Activated CD4-positive, alpha-beta T cell treated with anti-CD3 and anti-CD28 coated beads, Interleukin-2, amount 10 ng/mL, durations not matched to agents 7 days and 5 days (primary cell): Measurements from ENCODE around the gene ST13. TPM values are rescaled to one million over a fixed set of nuclear protein-coding genes. Genes with fewer than 3 reads are reported as not detected.
A peak's percentile ranks its signal among the peaks of the same experiment; 100 is the strongest.
"Not testable (repeated sequence)": the region's sequence is repeated elsewhere in the genome, so short reads cannot be mapped to it uniquely, and the experiment has no call there.

Experiments used
- CTCF ChIA-PET: fragments of 350-600 bp; sonication (Branson Sonifier 250); formaldehyde crosslinking; loops from one replicate; lab custom pipeline; 2021; ENCODE audit warnings: antibody characterized with exemption; lab: Charles Lee
- POLR2A ChIA-PET: fragments of 350-600 bp; sonication (Branson Sonifier 250); formaldehyde crosslinking; loops from one replicate; lab custom pipeline; 2021; ENCODE audit warnings: antibody characterized with exemption; lab: Charles Lee
- DNase-seq: peaks from one replicate; pipeline ENCODE4 v3.0.0-alpha.2; 2020
- H3K27ac Mint-ChIP-seq: one replicate; pipeline ENCODE4 v1.8.0; 2021; ENCODE audit warnings: mild to moderate bottlenecking, moderate library complexity, mixed read lengths
- H3K27me3 Mint-ChIP-seq: one replicate; pipeline ENCODE4 v1.8.0; 2021; ENCODE audit warnings: mixed read lengths
- H3K36me3 Mint-ChIP-seq: one replicate; pipeline ENCODE4 v1.8.0; 2021; ENCODE audit warnings: low read depth, mixed read lengths
- H3K4me1 Mint-ChIP-seq: one replicate; pipeline ENCODE4 v1.8.0; 2021; ENCODE audit warnings: mixed read lengths
- H3K4me3 Mint-ChIP-seq: one replicate; pipeline ENCODE4 v1.8.0; 2021; ENCODE audit warnings: mild to moderate bottlenecking, moderate library complexity, mixed read lengths
- H3K9me3 Mint-ChIP-seq: one replicate; pipeline ENCODE4 v1.8.0; 2021; ENCODE audit warnings: mixed read lengths
- microRNA-seq: library from miRNA; unstranded; fragments of <30 nt; microRNA quantifications from one replicate; pipeline ENCODE4 v1.2.0, GENCODE V29; 2021; ENCODE audit warnings: borderline microRNAs expressed, borderline replicate concordance
- total RNA-seq, 2 experiments: library from RNA; stranded (reverse); gene quantifications; one replicate each; pipeline ENCODE4 v1.2.3, GENCODE V29; 2021

ST13 gene
- total RNA-seq, 2 experiments from 2014 or later, result 147 to 180 TPM

DNA sequence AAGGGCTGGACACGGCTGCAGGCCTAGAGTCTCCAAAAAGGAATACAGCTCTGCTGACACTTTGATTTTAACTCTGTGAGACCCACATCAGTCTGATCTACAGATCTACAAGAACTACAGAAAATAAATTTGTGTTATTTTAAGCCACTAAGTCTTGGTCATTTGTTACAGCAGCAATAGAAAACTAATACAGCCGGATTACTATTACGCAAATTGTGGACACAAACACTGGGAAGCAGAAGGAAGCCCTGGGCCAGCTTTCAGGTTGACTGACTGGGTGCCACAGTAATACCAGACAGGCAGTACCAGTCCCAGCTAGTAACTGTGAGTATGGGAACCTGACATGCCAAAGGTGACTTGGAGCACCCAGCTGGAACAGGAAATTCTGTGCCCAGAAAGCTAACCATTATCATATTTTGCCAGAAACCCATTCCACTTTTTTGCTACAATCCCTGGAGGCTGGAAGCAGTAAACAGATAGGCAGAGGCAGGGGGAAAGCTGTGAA lies 50.7 kb downstream of the ST13 start:
- no peaks in the 10 kb centered on the region for H3K27me3 Mint-ChIP-seq
- peaks cover 4% of the 10 kb centered on the region for H3K36me3 Mint-ChIP-seq
- DNase-seq, result no peak
- CTCF ChIA-PET, result interaction anchor here (0.7 to 1.5 kb wide), 4 partner anchors 13 to 123 kb away, joined by 3 to 5 read pairs (median 4); no protein-coding TSS in a partner anchor
- no peak overlapping the region for H3K27ac Mint-ChIP-seq
- H3K4me1 Mint-ChIP-seq, result no peaks in the 10 kb centered on the region
- no peak overlapping the region for H3K4me3 Mint-ChIP-seq
- POLR2A ChIA-PET, result no interaction called here
- H3K9me3 Mint-ChIP-seq, result no peaks in the 10 kb centered on the region

- DNase-seq, result no peak
- H3K27ac Mint-ChIP-seq, result no peak overlapping the region
- peaks cover 4% of the 10 kb centered on the region for H3K36me3 Mint-ChIP-seq
- H3K27me3 Mint-ChIP-seq, result no peaks in the 10 kb centered on the region
- H3K4me1 Mint-ChIP-seq, result no peaks in the 10 kb centered on the region
- no peak overlapping the region for H3K4me3 Mint-ChIP-seq
- POLR2A ChIA-PET, result no interaction called here
- H3K9me3 Mint-ChIP-seq, result no peaks in the 10 kb centered on the region
- CTCF ChIA-PET, result interaction anchor here (0.7 to 1.5 kb wide), 3 partner anchors 12 to 122 kb away, joined by 3 to 5 read pairs (median 3); no protein-coding TSS in a partner anchor
Observed at GRCh38 chr22:40805239-40805638, 51.2 kb downstream of the ST13 start.

DNA sequence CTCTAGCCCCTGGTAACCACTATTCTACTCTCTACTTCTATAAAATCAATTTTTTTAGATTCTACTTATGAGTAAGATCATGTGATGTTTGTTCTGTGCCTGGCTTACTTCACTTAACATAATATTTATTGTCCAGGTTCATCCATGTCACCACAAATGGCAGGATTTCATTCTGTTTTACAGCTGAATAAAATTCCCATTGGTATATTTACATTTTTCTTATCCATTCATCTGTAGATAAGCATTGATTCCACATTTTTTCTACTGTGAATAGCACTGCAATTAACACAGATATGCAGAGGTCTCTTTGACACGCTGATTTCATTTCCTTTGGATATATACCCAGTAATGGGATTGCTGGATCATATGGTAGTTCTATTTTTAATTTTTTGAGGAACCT lies 53.1 kb downstream of the ST13 start:
- Mint-ChIP-seq H3K27me3 (no peaks in the 10 kb centered on the region), H3K4me3 (no peak overlapping the region), H3K4me1 (peaks cover 10% of the 10 kb centered on the region), H3K9me3 (no peaks in the 10 kb centered on the region), H3K27ac (no peak overlapping the region), H3K36me3 (peaks cover 8% of the 10 kb centered on the region)
- POLR2A ChIA-PET, result no interaction called here
- CTCF ChIA-PET, result no interaction called here
- DNase-seq, result no peak

- CTCF ChIA-PET, result interaction anchor here (0.6 kb wide), 1 partner anchor 931 kb away, joined by 4 read pairs; no protein-coding TSS in a partner anchor
Observed at GRCh38 chr22:40799008-40799407, 57.4 kb downstream of the ST13 start.

DNA sequence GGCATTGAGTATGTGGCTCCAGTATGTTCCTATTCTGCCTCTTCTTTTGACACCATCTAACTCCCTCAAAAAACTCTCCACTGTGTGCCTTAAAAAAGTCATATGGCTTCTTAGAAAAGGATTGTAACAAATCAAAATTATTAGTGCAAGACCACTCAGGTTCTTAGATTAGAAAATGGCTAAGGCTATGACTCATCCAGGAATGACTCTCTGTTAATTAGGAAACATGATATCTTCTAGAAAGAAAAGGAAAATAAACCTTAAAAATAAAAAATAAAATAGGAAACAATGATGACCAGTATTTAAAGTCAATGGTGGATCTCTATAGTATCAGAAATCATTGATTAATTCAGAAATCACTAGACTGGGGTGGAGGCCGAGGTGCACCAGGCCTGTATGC lies 59.0 kb downstream of the ST13 start:
- ChIA-PET POLR2A (no interaction called here), CTCF (interaction anchor here (0.7 kb wide), 1 partner anchor 299 kb away, joined by 5 read pairs; no protein-coding TSS in a partner anchor)
- H3K9me3 Mint-ChIP-seq, result no peaks in the 10 kb centered on the region
- H3K27ac Mint-ChIP-seq, result no peak overlapping the region
- no peak overlapping the region for H3K4me3 Mint-ChIP-seq
- no peaks in the 10 kb centered on the region for H3K27me3 Mint-ChIP-seq
- H3K36me3 Mint-ChIP-seq, result peaks cover 17% of the 10 kb centered on the region
- peaks cover 15% of the 10 kb centered on the region for H3K4me1 Mint-ChIP-seq
- no peak for DNase-seq

More at GRCh38 chr22:40799008-40799407, 57.4 kb downstream of the ST13 start:
- POLR2A ChIA-PET, result no interaction called here
- H3K4me1 Mint-ChIP-seq, result peaks cover 13% of the 10 kb centered on the region
- peaks cover 12% of the 10 kb centered on the region for H3K36me3 Mint-ChIP-seq
- no peak for DNase-seq
- no peaks in the 10 kb centered on the region for H3K9me3 Mint-ChIP-seq
- peak overlapping the region; percentile 64 for H3K27ac Mint-ChIP-seq
- H3K4me3 Mint-ChIP-seq, result no peak overlapping the region
- H3K27me3 Mint-ChIP-seq, result no peaks in the 10 kb centered on the region

- Mint-ChIP-seq H3K27ac (no peak overlapping the region), H3K9me3 (no peaks in the 10 kb centered on the region), H3K4me3 (no peak overlapping the region), H3K36me3 (peaks cover 24% of the 10 kb centered on the region), H3K4me1 (peaks cover 10% of the 10 kb centered on the region), H3K27me3 (no peaks in the 10 kb centered on the region)
- DNase-seq, result no peak
- ChIA-PET POLR2A (no interaction called here), CTCF (interaction anchor here (1.0 kb wide), 1 partner anchor 13 kb away, joined by 3 read pairs; no protein-coding TSS in a partner anchor)
Observed at GRCh38 chr22:40792451-40792850, 64.0 kb downstream of the ST13 start.

GRCh38 chr22:40791241-40791640 lies 65.2 kb downstream of the ST13 start:
- H3K9me3 Mint-ChIP-seq, result no peaks in the 10 kb centered on the region
- no peaks in the 10 kb centered on the region for H3K27me3 Mint-ChIP-seq
- ChIA-PET POLR2A (no interaction called here), CTCF (interaction anchor here (1.0 kb wide), 1 partner anchor 12 kb away, joined by 3 read pairs; no protein-coding TSS in a partner anchor)
- no peak for DNase-seq
- no peak overlapping the region for H3K27ac Mint-ChIP-seq
- peaks cover 10% of the 10 kb centered on the region for H3K4me1 Mint-ChIP-seq
- H3K36me3 Mint-ChIP-seq, result peaks cover 26% of the 10 kb centered on the region
- H3K4me3 Mint-ChIP-seq, result no peak overlapping the region

DNA sequence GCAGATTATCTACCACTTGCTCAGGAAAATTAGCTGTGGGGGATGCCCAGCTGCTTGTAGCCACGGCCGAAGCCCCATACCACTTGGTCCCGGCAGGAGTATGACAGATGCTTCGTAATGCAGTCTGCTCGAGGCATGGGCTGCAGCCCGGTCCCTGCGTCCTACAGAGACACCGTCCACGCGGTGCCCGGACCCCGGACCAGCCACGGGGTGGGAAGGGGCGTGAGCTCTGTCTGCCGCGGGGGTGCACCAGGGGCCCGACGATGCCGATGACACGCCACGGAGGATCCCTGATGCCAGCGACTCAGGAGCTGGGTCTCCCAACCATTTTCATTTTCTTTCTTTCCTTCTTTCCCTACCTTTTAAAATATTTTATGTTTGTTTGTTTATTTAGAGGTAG lies 67.3 kb downstream of the ST13 start:
- no peaks in the 10 kb centered on the region for H3K27me3 Mint-ChIP-seq
- DNase-seq, result no peak
- POLR2A ChIA-PET, result no interaction called here
- CTCF ChIA-PET, result no interaction called here
- no peak overlapping the region for H3K27ac Mint-ChIP-seq
- H3K36me3 Mint-ChIP-seq, result peaks cover 31% of the 10 kb centered on the region
- H3K4me3 Mint-ChIP-seq, result no peak overlapping the region
- no peaks in the 10 kb centered on the region for H3K9me3 Mint-ChIP-seq
- peaks cover 10% of the 10 kb centered on the region for H3K4me1 Mint-ChIP-seq

- Mint-ChIP-seq H3K4me1 (no peaks in the 10 kb centered on the region), H3K27ac (no peak overlapping the region), H3K4me3 (no peak overlapping the region), H3K9me3 (no peaks in the 10 kb centered on the region), H3K36me3 (peaks cover 22% of the 10 kb centered on the region), H3K27me3 (no peaks in the 10 kb centered on the region)
- no peak for DNase-seq
- POLR2A ChIA-PET, result no interaction called here
- CTCF ChIA-PET, result no interaction called here
Observed at GRCh38 chr22:40782521-40782920, 73.9 kb downstream of the ST13 start.

DNA sequence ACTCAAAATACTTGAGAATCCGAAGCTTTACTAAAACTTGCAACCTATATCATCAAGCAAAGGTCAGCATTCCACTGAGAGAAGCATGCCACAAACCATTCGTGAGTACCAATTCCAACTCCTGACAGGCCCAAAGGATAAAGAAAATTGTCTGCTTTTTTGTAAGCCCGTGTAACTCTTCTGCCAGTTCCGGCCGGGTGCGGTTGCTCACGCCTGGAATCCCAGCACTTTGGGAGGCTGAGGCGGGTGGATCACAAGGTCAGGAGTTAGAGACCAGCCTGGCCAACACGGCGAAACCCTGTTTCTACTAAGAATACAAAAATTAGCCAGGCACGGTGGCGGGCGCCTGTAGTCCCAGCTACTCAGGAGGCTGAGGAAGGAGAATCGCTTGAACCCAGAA lies 74.7 kb downstream of the ST13 start:
- not testable (repeated sequence) for H3K9me3 Mint-ChIP-seq, H3K27ac Mint-ChIP-seq, H3K4me1 Mint-ChIP-seq, DNase-seq, H3K4me3 Mint-ChIP-seq, H3K27me3 Mint-ChIP-seq
- peaks cover 26% of the 10 kb centered on the region for H3K36me3 Mint-ChIP-seq
- ChIA-PET CTCF (interaction anchor here (1.3 kb wide), 1 partner anchor 99 kb away, joined by 5 read pairs; no protein-coding TSS in a partner anchor), POLR2A (interaction anchor here (0.6 kb wide), 1 partner anchor 160 kb away, joined by 17 read pairs; no protein-coding TSS in a partner anchor)

Small RNAs within 50 kb of the gene (microRNA-seq; reads per million reads assigned to microRNA genes)
- gene MIR4766, result 1.1 reads per million

Other genes with a start within 250 kb of the ST13 start
- 10 to 100 TPM; 61.9 to 71.1 TPM for gene MRTFA, start 219.9 kb downstream of the ST13 start, total RNA-seq
- gene MCHR1, start 177.2 kb downstream of the ST13 start, total RNA-seq, result not detected
- gene SLC25A17, start 37.3 kb downstream of the ST13 start, total RNA-seq, result 10 to 100 TPM; 17.5 to 17.6 TPM
- gene XPNPEP3, start 509 bp upstream of the ST13 start, total RNA-seq, result 10 to 100 TPM; 11.9 to 17.8 TPM
- not detected for gene DNAJB7, start 5.5 kb upstream of the ST13 start, total RNA-seq
- gene RBX1, start 94.7 kb upstream of the ST13 start, total RNA-seq, result 10 to 100 TPM; 71.5 to 81.1 TPM
- gene EP300, start 236.0 kb upstream of the ST13 start, total RNA-seq, result 10 to 100 TPM; 78.7 to 79.2 TPM